Measurements from ENCODE around the gene KIF1A. TPM values are rescaled to one million over a fixed set of nuclear protein-coding genes. Genes with fewer than 3 reads are reported as not detected.

KIF1A gene
- total RNA-seq (2014; rRNA removed; shearing (Covaris generic)) = 5.6 and 5.8 TPM in 2 replicates

GRCh38 chr2:240819858-240820606 is at the start of gene KIF1A:
KIF1A (minus strand) TSS chr2:240820219; CDS start chr2:240797752, 22,467 bp downstream.

GRCh38 chr2:240868286-240869108 is 48.5 kb upstream of the KIF1A start, which contains the start of gene AGXT:
AGXT (plus strand) TSS chr2:240868824; CDS start chr2:240868866, 42 bp downstream.

GRCh38 chr2:240691631-240692420 is 128.2 kb downstream of the KIF1A start, which contains the start of gene AQP12A:
AQP12A (plus strand) TSS chr2:240691866; CDS start chr2:240691914, 48 bp downstream.

GRCh38 chr2:240682431-240683224 is 137.4 kb downstream of the KIF1A start, which contains the start of gene AQP12B:
AQP12B (minus strand) TSS chr2:240682885; CDS start chr2:240682837, 48 bp downstream.

Small RNA genes within 50 kb of the gene (small RNA-seq; reads per million reads assigned to genes)
- not detected for gene AC011298.3

Other genes with a start within 250 kb of the KIF1A start
- 22.7 and 28.2 TPM in 2 replicates for gene CAPN10, start 233.5 kb downstream of the KIF1A start, total RNA-seq (2014; rRNA removed; shearing (Covaris generic))
- gene GPR35, start 194.7 kb downstream of the KIF1A start, total RNA-seq (2014; rRNA removed; shearing (Covaris generic)) = 0.16 and 0.19 TPM in 2 replicates
- not detected in 2 replicates for gene AQP12B, start 137.3 kb downstream of the KIF1A start, total RNA-seq (2014; rRNA removed; shearing (Covaris generic))
- not detected in 2 replicates for gene AQP12A, start 128.4 kb downstream of the KIF1A start, total RNA-seq (2014; rRNA removed; shearing (Covaris generic))
- gene AGXT, start 48.6 kb upstream of the KIF1A start, total RNA-seq (2014; rRNA removed; shearing (Covaris generic)) = not detected in 2 replicates
- gene MAB21L4, start 75.9 kb upstream of the KIF1A start, total RNA-seq (2014; rRNA removed; shearing (Covaris generic)) = not detected in 2 replicates
- not detected in 2 replicates for gene CROCC2, start 86.1 kb upstream of the KIF1A start, total RNA-seq (2014; rRNA removed; shearing (Covaris generic))
- 10.2 and 13.6 TPM in 2 replicates for gene SNED1, start 178.4 kb upstream of the KIF1A start, total RNA-seq (2014; rRNA removed; shearing (Covaris generic))